ENCODE data around the gene JMJD4.

GRCh38 chr1:227745568-227746265 lies 10.6 kb upstream of the JMJD4 start:
- TF ChIP-seq, protein P1, sequence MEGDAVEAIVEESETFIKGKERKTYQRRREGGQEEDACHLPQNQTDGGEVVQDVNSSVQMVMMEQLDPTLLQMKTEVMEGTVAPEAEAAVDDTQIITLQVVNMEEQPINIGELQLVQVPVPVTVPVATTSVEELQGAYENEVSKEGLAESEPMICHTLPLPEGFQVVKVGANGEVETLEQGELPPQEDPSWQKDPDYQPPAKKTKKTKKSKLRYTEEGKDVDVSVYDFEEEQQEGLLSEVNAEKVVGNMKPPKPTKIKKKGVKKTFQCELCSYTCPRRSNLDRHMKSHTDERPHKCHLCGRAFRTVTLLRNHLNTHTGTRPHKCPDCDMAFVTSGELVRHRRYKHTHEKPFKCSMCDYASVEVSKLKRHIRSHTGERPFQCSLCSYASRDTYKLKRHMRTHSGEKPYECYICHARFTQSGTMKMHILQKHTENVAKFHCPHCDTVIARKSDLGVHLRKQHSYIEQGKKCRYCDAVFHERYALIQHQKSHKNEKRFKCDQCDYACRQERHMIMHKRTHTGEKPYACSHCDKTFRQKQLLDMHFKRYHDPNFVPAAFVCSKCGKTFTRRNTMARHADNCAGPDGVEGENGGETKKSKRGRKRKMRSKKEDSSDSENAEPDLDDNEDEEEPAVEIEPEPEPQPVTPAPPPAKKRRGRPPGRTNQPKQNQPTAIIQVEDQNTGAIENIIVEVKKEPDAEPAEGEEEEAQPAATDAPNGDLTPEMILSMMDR (IDR thresholded peaks at IDR 0.05), result no peak
- no peak for TF ChIP-seq POLR2A (IDR thresholded peaks at IDR 0.05)
